Measurements from ENCODE around the gene GNAT3.

Gene GNAT3

DNA sequence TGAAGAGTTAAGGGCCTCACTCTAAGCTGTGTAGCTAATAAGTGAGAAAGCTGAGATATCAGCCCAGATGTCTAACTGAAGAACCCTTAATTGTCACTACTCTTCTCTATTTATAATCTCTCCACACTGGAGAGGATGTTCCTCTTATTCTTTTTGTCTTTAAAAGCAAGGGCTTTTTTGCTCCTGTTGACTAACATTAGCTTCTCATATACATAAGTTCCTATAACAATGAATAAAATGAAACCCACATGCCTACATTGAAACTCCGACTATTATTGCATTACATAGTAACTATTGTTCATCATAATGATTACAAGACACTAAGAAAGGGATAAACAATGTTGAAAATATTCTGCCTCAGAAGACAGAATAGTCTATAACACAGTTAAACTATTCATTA is 67.1 kb downstream of the GNAT3 start:
- Histone ChIP-seq H3K79me2 (ENCODE audit: control insufficient read depth, insufficient read depth, low read length, unreplicated experiment) (no peaks in the 10 kb centered on the region), H2AFZ (ENCODE audit: low read length, unreplicated experiment) (no peak overlapping the region)

DNA sequence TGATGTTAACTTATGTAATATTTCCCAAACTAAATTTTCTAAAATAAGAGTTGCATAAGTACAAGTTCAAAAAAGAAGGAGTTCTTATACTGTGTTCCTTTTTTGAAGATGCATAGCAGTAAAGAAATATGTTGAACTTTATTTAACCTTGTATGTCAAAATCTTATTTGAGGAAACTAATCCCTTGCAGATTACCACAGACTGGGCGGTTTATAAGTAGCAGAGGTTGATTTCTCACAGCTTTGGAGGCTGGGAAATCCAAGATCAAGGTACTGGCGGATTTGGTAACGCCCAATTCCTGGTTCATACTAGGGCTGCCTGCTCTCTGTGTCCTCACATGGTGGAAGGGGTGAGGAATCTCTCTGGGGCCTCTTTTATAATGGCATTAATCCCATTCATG is 68.5 kb downstream of the GNAT3 start:
- H3K36me3 ChIP-seq (ENCODE audit: insufficient read depth, low read length): no peaks in the 10 kb centered on the region
- H3K27ac ChIP-seq (ENCODE audit: low read depth, low read length): no peak overlapping the region
- no peaks in the 10 kb centered on the region for H3K79me2 ChIP-seq (ENCODE audit: control insufficient read depth, insufficient read depth, low read length, unreplicated experiment)
- H3K4me3 ChIP-seq (ENCODE audit: low read depth, low read length): no peak overlapping the region
- H3K27me3 ChIP-seq (ENCODE audit: insufficient read depth, low read length): no peaks in the 10 kb centered on the region
- no peak overlapping the region for H2AFZ ChIP-seq (ENCODE audit: low read length, unreplicated experiment)
- H3K4me1 ChIP-seq (ENCODE audit: control insufficient read depth, insufficient read depth, low read length, unreplicated experiment): peaks cover 25% of the 10 kb centered on the region

More for the DNA sequence above, 67.1 kb downstream of the GNAT3 start:
- Histone ChIP-seq H3K27ac (ENCODE audit: low read depth, low read length) (no peak overlapping the region), H3K4me1 (ENCODE audit: control insufficient read depth, insufficient read depth, low read length, unreplicated experiment) (peaks cover 17% of the 10 kb centered on the region), H3K36me3 (ENCODE audit: insufficient read depth, low read length) (no peaks in the 10 kb centered on the region), H3K4me3 (ENCODE audit: low read depth, low read length) (no peak overlapping the region), H3K27me3 (ENCODE audit: insufficient read depth, low read length) (no peaks in the 10 kb centered on the region)

DNA sequence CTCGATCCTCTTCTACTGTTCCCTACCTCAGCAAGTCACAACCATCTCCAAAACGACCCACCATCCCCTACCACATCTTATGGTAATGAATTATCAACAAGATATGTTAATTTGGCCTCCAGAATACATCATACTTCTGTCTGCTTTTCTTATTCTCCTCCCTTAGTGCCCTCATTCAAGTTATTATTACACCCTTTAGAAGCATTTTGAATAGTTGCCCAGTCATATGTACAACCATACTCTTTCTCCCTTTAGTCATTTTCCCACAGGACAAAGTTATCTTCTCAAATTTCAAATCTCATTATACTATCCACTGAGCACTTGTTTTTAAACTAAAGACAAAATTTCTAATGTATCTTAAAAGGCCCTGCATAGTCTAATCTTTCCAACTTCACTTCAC is 71.0 kb downstream of the GNAT3 start:
- Histone ChIP-seq H3K27me3 (ENCODE audit: insufficient read depth, low read length) (no peaks in the 10 kb centered on the region), H3K27ac (ENCODE audit: low read depth, low read length) (peak overlapping the region; percentile 89), H3K79me2 (ENCODE audit: control insufficient read depth, insufficient read depth, low read length, unreplicated experiment) (no peaks in the 10 kb centered on the region), H3K36me3 (ENCODE audit: insufficient read depth, low read length) (no peaks in the 10 kb centered on the region), H3K4me3 (ENCODE audit: low read depth, low read length) (0 out of 2 replicates have a peak overlapping the region, but pooled peaks have one; percentile 15), H2AFZ (ENCODE audit: low read length, unreplicated experiment) (no peak overlapping the region), H3K4me1 (ENCODE audit: control insufficient read depth, insufficient read depth, low read length, unreplicated experiment) (peaks cover 25% of the 10 kb centered on the region)

DNA sequence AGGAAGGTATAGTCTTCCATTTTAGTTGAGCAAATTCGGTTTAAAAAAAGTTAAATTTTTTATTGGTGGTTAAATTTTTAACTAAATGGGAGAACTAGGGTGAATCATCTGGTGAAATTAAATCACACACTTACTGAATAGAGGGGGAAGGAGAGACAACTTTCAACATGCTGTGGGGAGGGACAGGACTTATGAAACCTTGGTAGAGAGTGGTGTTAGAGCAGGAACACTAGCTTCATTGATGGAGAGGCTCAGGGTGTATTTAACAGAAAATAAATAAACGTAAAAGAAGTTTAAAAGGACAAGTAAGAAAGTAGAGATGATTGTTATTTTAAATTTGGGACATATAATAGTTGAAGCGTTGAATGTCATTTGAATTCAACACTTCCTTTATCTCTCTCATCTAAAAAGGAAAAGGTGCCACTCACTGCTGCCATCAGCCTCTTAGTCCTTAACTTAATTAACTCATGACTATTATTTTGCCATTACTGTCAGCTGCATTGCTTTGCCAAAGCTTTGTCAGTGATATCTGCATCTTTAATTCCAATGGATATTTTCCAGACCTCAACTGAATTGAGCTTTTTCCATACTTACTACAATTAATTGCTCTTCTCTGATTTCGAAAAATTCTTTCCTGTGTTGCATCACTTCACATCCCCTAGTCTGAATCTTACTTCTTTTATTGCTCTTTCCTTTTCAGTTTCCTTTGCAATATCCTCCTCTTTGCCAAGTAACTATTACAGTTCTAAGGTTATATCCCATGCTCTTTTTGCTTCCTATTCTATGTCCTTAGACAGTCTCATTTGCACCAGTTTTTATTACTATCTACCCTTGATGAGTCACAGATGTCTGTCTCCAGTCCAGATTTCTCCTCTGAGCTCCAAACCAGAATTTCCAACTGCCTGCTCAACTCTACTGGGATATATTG is 71.7 kb downstream of the GNAT3 start:
- no peaks in the 10 kb centered on the region for H3K27me3 ChIP-seq (ENCODE audit: insufficient read depth, low read length)
- peaks cover 25% of the 10 kb centered on the region for H3K4me1 ChIP-seq (ENCODE audit: control insufficient read depth, insufficient read depth, low read length, unreplicated experiment)
- H3K79me2 ChIP-seq (ENCODE audit: control insufficient read depth, insufficient read depth, low read length, unreplicated experiment): no peaks in the 10 kb centered on the region
- peak overlapping the region; percentile 31 for H2AFZ ChIP-seq (ENCODE audit: low read length, unreplicated experiment)
- H3K36me3 ChIP-seq (ENCODE audit: insufficient read depth, low read length): no peaks in the 10 kb centered on the region
- peak overlapping the region; percentile 8; the same call in 1 of the 2 replicates for H3K4me3 ChIP-seq (ENCODE audit: low read depth, low read length)
- H3K27ac ChIP-seq (ENCODE audit: low read depth, low read length): peak overlapping the region; percentile 89

DNA sequence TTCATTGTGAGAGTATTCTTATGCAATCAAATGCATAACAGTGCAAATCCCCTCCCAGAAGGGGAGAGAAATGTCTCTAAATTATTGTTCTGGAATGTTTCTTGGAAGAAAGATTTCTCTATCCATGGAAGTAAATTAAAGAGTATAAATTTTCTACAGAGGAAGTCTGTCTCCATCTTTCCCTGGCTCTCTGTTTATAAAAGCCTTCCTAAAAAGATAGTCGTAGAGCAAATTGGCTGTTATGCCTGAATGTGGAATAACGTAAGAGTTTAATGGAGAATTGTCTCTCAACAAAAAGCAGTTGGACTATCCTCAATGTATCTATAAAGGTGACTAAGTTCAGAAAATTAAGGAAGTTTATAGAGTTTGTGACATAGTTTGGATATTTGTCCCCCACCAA is 76.3 kb downstream of the GNAT3 start:
- H3K36me3 ChIP-seq (ENCODE audit: insufficient read depth, low read length): no peaks in the 10 kb centered on the region
- no peaks in the 10 kb centered on the region for H3K79me2 ChIP-seq (ENCODE audit: control insufficient read depth, insufficient read depth, low read length, unreplicated experiment)
- no peak overlapping the region for H3K27ac ChIP-seq (ENCODE audit: low read depth, low read length)
- H3K4me3 ChIP-seq (ENCODE audit: low read depth, low read length): no peak overlapping the region
- no peak overlapping the region for H2AFZ ChIP-seq (ENCODE audit: low read length, unreplicated experiment)
- peaks cover 15% of the 10 kb centered on the region for H3K4me1 ChIP-seq (ENCODE audit: control insufficient read depth, insufficient read depth, low read length, unreplicated experiment)
- H3K27me3 ChIP-seq (ENCODE audit: insufficient read depth, low read length): no peaks in the 10 kb centered on the region

DNA sequence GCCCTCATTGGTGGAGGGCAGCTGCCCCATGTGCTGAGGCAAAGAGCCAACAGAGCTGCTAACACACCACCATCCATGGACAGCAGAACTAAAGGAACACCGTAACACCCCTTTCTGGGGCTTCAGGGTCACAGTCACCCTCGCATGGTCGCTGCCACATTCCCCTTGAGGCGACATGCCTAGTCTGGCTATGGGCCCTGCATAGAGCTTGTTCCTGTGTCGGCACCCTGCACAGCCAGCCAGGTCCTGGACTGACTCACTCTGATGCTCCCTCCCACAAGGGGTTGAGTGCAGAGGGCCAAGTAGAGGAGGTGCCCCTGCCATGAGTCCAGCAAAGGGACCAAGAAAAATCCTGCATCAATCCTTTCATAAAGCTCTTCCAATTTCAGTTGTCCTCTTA is 77.8 kb downstream of the GNAT3 start:
- Histone ChIP-seq H3K79me2 (ENCODE audit: control insufficient read depth, insufficient read depth, low read length, unreplicated experiment) (no peaks in the 10 kb centered on the region), H3K4me1 (ENCODE audit: control insufficient read depth, insufficient read depth, low read length, unreplicated experiment) (peaks cover 7% of the 10 kb centered on the region), H3K36me3 (ENCODE audit: insufficient read depth, low read length) (no peaks in the 10 kb centered on the region), H3K4me3 (ENCODE audit: low read depth, low read length) (no peak overlapping the region), H3K27me3 (ENCODE audit: insufficient read depth, low read length) (no peaks in the 10 kb centered on the region), H3K27ac (ENCODE audit: low read depth, low read length) (no peak overlapping the region), H2AFZ (ENCODE audit: low read length, unreplicated experiment) (no peak overlapping the region)

DNA sequence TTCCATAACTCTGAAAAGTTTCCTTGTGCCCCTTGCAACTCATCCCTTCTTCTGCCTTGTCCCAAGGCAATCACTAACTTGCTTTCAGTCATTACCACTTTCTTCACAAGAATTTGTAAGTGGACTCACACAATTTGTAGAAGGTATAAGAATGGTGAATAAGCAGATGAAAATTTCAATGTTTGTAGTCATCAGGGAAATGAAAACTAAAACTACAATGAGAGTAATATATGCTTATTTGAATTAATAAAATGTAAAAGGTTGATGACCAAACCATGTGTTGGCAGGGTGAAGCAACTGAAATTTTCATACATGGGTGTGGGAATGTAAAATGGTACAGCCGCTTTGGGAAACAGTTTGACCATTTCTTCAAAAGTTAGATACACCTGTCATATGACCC is 79.7 kb downstream of the GNAT3 start:
- Histone ChIP-seq H3K27ac (ENCODE audit: low read depth, low read length) (no peak overlapping the region), H3K4me3 (ENCODE audit: low read depth, low read length) (no peak overlapping the region), H3K36me3 (ENCODE audit: insufficient read depth, low read length) (no peaks in the 10 kb centered on the region), H3K4me1 (ENCODE audit: control insufficient read depth, insufficient read depth, low read length, unreplicated experiment) (peaks cover 12% of the 10 kb centered on the region), H2AFZ (ENCODE audit: low read length, unreplicated experiment) (no peak overlapping the region), H3K27me3 (ENCODE audit: insufficient read depth, low read length) (no peaks in the 10 kb centered on the region), H3K79me2 (ENCODE audit: control insufficient read depth, insufficient read depth, low read length, unreplicated experiment) (no peaks in the 10 kb centered on the region)

DNA sequence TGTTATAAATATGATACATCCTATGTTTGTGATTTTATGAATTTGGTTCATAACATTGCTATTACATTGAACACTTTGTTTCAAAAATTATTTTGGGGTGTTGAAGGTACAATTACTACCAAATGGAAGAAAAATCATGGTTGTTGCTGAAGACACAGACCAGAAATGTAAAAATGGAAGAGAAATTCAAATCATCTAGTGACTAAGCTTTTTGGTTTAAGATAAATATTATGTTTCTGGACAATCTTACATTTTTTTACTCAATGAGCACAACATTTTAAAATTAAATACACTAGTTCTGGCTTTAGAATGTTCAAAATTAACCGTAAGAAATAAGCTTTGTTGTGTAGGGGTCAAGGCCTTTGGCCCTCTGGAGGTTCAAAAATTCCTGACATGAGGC is 82.7 kb downstream of the GNAT3 start:
- Histone ChIP-seq H2AFZ (ENCODE audit: low read length, unreplicated experiment) (peak overlapping the region; percentile 90), H3K4me1 (ENCODE audit: control insufficient read depth, insufficient read depth, low read length, unreplicated experiment) (peaks cover 12% of the 10 kb centered on the region), H3K79me2 (ENCODE audit: control insufficient read depth, insufficient read depth, low read length, unreplicated experiment) (no peaks in the 10 kb centered on the region), H3K4me3 (ENCODE audit: low read depth, low read length) (no peak overlapping the region), H3K36me3 (ENCODE audit: insufficient read depth, low read length) (no peaks in the 10 kb centered on the region), H3K27me3 (ENCODE audit: insufficient read depth, low read length) (no peaks in the 10 kb centered on the region), H3K27ac (ENCODE audit: low read depth, low read length) (no peak overlapping the region)

DNA sequence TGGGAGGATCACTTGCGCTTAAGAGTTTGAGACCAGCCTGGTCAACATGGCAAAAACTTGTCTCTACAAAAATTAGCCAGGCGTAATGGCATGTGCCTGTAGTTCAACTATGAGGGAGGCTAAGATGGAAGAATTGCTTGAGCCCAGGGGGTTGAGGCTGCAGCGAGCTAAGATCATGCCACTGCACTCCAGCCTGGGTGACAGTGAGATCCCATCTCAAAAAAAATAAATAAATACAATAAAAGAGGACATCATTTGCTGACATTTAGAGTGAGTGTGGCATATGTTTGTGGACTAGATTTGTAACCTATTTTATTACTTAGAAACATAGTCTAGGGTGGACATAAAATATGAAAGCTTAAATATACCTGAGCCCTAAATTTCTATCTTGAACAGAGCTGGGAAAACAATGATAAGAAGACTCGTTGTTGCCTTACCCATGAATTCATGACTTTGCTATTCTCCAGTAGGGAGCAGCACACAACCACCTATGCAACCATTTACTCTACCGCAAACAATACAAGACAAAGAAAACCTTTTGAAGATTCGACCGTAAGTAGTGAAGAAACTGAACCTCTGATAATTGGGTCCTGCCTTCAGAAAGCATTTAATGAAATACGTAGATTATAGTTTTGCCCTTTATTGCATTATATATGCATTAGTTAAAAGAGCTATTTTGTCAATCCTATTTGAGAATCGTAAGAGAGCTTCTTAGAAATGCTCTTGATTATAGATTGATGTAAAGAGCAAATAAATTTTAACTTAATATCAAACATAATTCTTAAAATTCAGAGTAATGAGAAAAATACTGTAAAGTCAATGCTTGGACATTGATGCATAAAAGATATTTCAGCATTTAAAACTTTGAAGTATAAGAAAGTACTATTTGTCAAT is 83.5 kb downstream of the GNAT3 start:
- H2AFZ ChIP-seq (ENCODE audit: low read length, unreplicated experiment): peak overlapping the region; percentile 53
- H3K27ac ChIP-seq (ENCODE audit: low read depth, low read length): no peak overlapping the region
- no peaks in the 10 kb centered on the region for H3K27me3 ChIP-seq (ENCODE audit: insufficient read depth, low read length)
- H3K4me3 ChIP-seq (ENCODE audit: low read depth, low read length): no peak overlapping the region; the same call in 1 of the 2 replicates
- H3K36me3 ChIP-seq (ENCODE audit: insufficient read depth, low read length): no peaks in the 10 kb centered on the region
- H3K79me2 ChIP-seq (ENCODE audit: control insufficient read depth, insufficient read depth, low read length, unreplicated experiment): no peaks in the 10 kb centered on the region
- peaks cover 12% of the 10 kb centered on the region for H3K4me1 ChIP-seq (ENCODE audit: control insufficient read depth, insufficient read depth, low read length, unreplicated experiment)

DNA sequence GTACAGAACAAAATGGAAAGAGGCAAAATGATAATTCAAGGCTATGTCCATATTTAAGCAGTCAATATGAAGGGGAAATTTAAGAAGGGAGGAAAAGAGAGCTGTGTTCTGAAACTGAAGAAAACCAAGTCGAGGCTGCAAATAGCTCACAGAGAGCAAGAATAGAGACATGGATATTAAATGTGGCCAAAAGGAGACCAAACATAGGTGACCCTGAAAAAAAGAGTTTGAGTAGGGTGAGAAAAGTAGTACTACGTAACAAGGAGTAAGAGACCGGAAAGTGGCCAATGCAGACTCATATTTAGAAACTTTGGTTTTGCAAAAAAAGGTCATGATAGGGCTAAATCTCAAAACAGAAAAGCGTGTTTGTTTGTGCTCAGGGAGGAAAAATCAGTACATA is 84.6 kb downstream of the GNAT3 start:
- Histone ChIP-seq H3K27ac (ENCODE audit: low read depth, low read length) (no peak overlapping the region), H3K79me2 (ENCODE audit: control insufficient read depth, insufficient read depth, low read length, unreplicated experiment) (no peaks in the 10 kb centered on the region), H3K4me3 (ENCODE audit: low read depth, low read length) (no peak overlapping the region), H3K27me3 (ENCODE audit: insufficient read depth, low read length) (no peaks in the 10 kb centered on the region), H3K36me3 (ENCODE audit: insufficient read depth, low read length) (no peaks in the 10 kb centered on the region), H3K4me1 (ENCODE audit: control insufficient read depth, insufficient read depth, low read length, unreplicated experiment) (peaks cover 12% of the 10 kb centered on the region), H2AFZ (ENCODE audit: low read length, unreplicated experiment) (no peak overlapping the region)

Data from ACC112 (cell line).